Hepatic stellate cell (primary cell): ENCODE measurements around the gene TRIM67.
"Not testable (repeated sequence)": the region's sequence is repeated elsewhere in the genome, so short reads cannot be mapped to it uniquely, and the experiment has no call there.

Experiments
- DNase-seq: peaks from one replicate; pipeline ENCODE4 v3.0.0; 2011; ENCODE audit warnings: low spot score

Gene TRIM67

DNA sequence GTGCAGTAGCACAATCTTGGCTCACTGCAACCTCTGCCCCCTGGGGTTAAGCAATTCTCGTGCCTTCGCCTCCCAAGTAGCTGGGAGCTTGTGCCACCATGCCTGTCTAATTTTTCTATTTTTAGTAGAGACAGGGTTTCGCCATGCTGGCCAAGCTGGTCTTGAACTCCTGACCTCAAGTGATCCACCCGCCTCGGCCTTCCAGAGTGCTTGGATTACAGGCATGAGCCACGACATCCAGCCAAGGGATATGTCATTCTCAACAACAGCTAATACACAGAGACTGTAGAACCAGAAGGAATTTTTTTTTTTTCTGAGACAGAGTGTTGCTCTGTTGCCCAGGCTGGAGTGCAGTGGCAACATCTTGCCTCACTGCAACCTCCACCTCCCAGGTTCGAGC lies 3.7 kb upstream of the TRIM67 start:
- not testable (repeated sequence) for DNase-seq

GRCh38 chr1:231159202-231159962 lies 2.5 kb upstream of the TRIM67 start:
- DNase-seq: no peak

DNA sequence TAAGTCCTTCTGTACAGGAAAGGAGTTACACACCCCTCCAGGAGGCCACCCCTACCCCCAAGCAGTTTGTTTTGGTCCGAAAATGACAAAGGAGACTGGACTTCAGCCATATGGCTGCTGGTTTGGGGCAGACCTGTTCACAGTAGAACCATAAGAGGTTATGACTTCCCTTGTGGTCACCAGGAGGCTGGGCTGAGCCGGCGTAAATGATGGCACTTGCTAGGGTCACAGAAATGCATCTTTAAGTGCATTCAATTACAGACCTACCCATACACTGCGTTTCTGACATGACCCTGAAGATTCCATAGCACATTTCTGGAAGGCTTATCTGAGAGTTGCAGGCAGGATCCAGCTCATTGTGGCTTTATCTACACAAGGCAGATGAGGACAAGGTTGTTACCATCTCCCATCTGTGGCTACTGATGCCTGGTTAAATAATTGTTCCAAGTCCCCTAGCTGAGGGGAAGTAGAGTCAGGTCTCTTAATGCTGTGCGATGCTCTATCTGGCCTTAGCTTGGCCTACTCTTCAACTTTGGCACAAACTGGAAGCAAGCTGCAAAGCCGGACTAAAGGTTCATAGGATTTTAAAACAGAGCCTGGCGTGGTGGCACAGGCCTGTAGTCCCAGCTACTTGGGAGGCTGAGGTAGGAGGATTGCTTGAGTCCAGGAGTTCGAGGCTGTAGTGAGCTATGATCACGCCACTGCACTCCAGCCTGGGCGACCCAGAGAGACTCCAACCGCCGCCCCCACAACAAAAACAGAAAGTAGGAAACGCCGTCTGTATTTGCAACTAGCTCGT lies 1.7 kb upstream of the TRIM67 start:
- no peak for DNase-seq

- DNase-seq: no peak
Observed at GRCh38 chr1:231160895-231161666, 777 bp upstream of the TRIM67 start.

- DNase-seq: peak; percentile 63
Observed at GRCh38 chr1:231162297-231162969, 575 bp downstream of the TRIM67 start.

DNA sequence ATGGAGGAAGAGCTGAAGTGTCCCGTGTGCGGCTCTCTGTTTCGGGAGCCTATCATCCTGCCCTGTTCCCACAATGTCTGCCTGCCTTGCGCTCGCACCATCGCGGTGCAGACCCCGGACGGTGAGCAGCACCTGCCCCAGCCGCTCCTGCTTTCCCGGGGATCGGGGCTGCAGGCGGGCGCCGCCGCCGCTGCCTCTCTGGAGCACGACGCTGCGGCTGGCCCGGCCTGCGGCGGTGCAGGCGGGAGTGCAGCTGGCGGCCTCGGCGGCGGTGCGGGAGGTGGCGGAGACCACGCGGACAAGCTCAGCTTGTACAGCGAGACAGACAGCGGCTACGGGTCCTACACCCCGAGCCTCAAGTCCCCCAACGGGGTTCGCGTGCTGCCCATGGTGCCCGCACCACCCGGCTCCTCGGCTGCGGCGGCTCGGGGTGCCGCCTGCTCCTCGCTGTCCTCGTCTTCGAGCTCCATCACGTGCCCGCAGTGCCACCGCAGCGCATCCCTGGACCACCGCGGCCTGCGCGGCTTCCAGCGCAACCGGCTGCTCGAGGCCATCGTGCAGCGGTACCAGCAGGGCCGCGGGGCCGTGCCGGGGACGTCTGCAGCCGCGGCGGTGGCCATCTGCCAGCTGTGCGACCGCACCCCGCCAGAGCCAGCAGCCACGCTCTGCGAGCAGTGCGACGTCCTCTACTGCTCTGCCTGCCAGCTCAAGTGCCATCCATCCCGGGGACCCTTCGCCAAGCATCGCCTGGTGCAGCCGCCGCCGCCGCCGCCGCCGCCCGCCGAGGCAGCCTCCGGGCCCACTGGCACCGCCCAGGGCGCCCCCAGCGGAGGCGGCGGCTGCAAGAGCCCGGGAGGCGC lies 1.3 kb downstream of the TRIM67 start:
- DNase-seq: no peak

GRCh38 chr1:231163830-231164427 lies 2.1 kb downstream of the TRIM67 start:
- DNase-seq: no peak

GRCh38 chr1:231165371-231165770 lies 3.5 kb downstream of the TRIM67 start:
- peak; percentile 43 for DNase-seq

- DNase-seq: no peak
Observed at GRCh38 chr1:231166398-231166797, 4.5 kb downstream of the TRIM67 start.

DNA sequence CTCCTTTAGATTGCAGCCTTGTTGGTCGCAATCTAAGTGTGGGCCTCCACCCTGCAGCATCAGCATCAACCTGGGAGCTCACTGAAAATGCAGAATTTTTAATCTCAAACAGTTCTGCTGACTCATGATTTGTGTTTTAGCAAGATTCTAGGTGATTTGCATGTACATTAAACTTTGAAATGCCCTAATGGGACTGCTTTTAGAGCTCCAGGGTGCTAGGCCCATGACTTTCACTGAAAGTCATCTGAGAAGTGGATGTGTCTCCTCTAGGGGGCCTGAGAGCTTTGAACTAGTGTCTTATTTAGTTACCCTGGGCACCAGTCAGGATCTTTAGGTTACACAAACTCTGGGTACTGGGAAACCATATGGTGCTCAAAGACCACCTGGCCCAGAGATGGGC lies 9.0 kb downstream of the TRIM67 start:
- no peak for DNase-seq

- DNase-seq: no peak
Observed at GRCh38 chr1:231171623-231172197, 9.9 kb downstream of the TRIM67 start.

- no peak for DNase-seq
Observed at GRCh38 chr1:231172411-231172810, 10.6 kb downstream of the TRIM67 start.

DNA sequence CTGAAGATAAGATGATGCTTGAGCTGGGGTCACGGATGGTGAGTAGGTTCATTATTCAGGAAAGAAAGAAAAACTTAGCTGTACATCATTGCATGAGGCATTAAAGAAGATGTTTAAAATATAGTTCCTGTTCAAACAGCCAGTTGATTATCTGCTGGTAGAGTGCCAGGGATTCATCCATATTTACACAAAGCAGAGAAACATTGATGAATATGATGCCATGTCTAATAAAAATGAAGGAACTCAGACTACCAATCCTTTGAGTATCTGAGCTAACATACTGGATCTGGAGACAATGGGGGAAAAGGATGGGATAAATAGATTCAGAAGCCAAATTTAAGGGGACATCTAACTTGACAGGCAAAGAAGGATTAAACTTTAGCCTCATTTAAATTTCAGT lies 14.6 kb downstream of the TRIM67 start:
- no peak for DNase-seq

GRCh38 chr1:231177226-231177625 lies 15.4 kb downstream of the TRIM67 start:
- DNase-seq: no peak

- DNase-seq: no peak
Observed at GRCh38 chr1:231177936-231178335, 16.1 kb downstream of the TRIM67 start.

GRCh38 chr1:231178970-231179369 lies 17.1 kb downstream of the TRIM67 start:
- no peak for DNase-seq

DNA sequence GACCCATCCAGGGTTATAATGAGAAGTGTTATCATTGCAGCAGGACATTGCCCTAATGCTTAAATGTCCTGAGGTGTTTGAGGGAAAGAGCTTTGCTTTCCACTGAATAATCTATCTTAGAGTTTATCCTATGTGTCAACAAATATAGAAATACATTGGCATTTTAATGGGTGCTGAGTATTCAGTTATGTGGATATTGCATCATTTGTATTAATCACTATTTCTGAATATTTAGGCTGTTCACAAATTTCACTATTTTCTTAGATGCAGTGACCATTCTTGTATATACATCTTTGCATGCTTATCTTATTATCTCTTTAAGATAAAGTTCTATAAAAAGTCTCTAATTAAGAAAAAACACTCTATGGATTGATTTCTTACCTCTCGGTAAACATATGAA lies 18.2 kb downstream of the TRIM67 start:
- DNase-seq: no peak

GRCh38 chr1:231181271-231181670 lies 19.4 kb downstream of the TRIM67 start:
- no peak for DNase-seq

GRCh38 chr1:231182317-231182716 lies 20.5 kb downstream of the TRIM67 start:
- no peak for DNase-seq
